K562 treated with DMSO at 1 percent for 4 hours (cell line): ENCODE measurements around the gene SULT2A1. TPM values are rescaled to one million over a fixed set of nuclear protein-coding genes. Genes with fewer than 3 reads are reported as not detected.

Experiments used
- total RNA-seq: library from RNA; unstranded; fragments of 300-600 nt; gene quantifications from 2 replicates; pipeline ENCODE4 v1.2.3, GENCODE V29; 2022; ENCODE audit not compliant: insufficient read depth

The SULT2A1 gene
- total RNA-seq: 0.74 TPM in 1 of 2 replicates, not detected in the other

DNA sequence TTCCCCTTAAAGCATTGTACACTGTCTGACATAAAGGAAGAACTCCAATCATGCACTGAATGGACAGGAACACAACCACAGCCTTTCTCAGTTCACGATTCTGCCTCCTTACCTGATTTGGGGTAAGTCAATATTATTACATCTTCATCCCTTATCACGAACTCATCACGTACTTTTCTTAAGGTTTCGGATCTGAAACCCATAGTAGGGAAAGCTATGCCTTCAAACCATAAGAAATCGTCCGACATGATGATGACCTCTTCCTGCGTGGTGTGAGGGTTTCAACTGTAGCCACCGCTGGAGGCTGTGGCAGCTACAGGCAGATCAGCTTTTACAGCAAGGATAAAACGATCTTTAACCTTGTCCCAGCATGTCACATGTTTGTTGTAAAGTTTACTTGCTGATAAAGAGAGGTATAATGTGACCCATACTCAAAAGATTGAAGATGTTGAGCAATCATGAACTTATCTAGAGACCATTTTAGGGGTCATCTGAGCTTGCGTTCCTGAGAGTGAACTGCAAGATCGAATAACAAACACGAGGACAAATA is at the start of gene SULT2A1:
Gene SULT2A1, minus strand, starts transcription at position 306 of the 550 bp plus-strand sequence. Its CDS starts 58 bp downstream, at position 248.

DNA sequence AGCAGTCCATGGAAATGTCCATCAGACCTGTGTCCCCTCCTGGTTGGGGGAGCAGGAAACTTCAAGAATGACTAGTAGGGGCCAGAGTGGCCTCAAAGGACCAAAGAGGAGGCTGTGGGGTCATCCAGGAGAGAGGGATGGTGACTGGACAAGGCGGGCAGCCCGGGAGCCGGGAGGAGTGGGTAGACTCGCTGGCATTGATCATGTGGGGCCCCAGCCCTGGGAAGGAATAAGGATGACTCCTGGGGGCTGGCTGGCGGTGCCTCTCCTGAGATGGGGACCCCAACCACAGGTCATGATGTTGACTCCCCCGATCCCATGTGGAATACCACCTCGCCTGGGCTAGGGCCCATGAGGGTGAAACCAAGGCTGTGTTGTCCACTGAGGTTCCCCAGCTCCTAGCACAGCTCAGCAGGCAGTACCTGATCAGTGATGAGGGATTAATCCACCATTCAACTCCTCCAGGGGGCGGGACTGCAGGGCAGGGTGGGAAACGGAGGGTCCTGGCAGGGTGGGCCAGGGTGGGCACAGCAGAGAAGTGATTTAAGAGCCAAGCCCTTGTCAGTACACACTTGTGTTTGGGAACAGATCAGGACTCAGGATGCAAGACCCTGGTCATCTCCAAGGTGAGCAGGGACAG is 27.3 kb downstream of the SULT2A1 start, which contains the start of gene TPRX2:
Gene TPRX2, plus strand, starts transcription at position 590 of the 640 bp plus-strand sequence. Its CDS starts 12 bp downstream, at position 602.

DNA sequence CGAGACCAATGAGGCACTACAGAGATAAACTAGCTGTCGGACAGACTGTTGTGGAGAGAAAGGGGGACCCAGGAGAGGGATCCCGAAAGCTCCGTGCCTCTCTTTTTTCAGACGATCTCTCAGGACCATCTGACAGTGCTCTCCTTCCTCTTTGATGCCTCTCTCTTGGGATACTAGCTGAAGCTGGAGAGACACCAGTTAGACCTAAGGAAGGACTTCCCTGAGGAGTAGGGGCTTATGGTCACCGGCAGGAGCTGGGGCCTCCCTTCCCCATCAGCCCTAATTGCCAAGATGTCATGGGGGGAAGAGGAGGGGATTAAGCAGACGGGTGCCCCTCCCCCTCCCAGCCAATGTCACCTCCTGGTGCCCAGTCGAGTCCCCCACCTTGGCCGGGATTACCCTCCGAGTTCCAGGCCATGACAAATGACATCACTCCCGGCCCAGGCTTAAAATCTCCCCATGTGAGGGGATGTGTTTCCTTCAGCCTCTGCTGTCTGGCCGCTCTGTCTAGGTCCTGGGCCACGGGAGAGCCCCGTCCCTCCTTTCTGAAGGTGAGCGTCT is 64.6 kb downstream of the SULT2A1 start, which contains the start of gene CRX:
Gene CRX, plus strand, starts transcription at position 478 of the 561 bp plus-strand sequence. CDS start 12,507 bp downstream, outside the sequence.

Other genes starting within 250 kb of the SULT2A1 start
- gene EHD2, start 172.9 kb downstream of the SULT2A1 start, total RNA-seq: 21.0 and 25.2 TPM in 2 replicates
- 1,045 and 1,223 TPM in 2 replicates for gene NOP53, start 140.8 kb downstream of the SULT2A1 start, total RNA-seq
- 96.8 and 155 TPM in 2 replicates for gene SELENOW, start 107.6 kb downstream of the SULT2A1 start, total RNA-seq
- not detected in 2 replicates for gene TPRX1, start 81.8 kb downstream of the SULT2A1 start, total RNA-seq
- gene CRX, start 64.4 kb downstream of the SULT2A1 start, total RNA-seq: not detected in 2 replicates
- not detected in 2 replicates for gene TPRX2, start 27.1 kb downstream of the SULT2A1 start, total RNA-seq
- not detected in 2 replicates for gene BSPH1, start 105.9 kb upstream of the SULT2A1 start, total RNA-seq
- 1.0 TPM in 1 of 2 replicates, not detected in the other for gene ELSPBP1, start 108.3 kb upstream of the SULT2A1 start, total RNA-seq
- not detected in 2 replicates for gene CABP5, start 157.8 kb upstream of the SULT2A1 start, total RNA-seq
- 3.5 TPM in 1 of 2 replicates, not detected in the other for gene PLA2G4C, start 224.5 kb upstream of the SULT2A1 start, total RNA-seq